Mesendoderm (in vitro differentiated cells): ENCODE measurements around the gene QKI.

Source experiments
- DNase-seq: peaks from one replicate; pipeline ENCODE4 v3.0.0; 2013
- H2AK5ac ChIP-seq: 2 replicates; pipeline ENCODE4 v1.6.1; 2013; ENCODE audit warnings: low read length, inconsistent platforms
- H2BK120ac ChIP-seq: 2 replicates; pipeline ENCODE4 v1.6.1; 2013; ENCODE audit warnings: low read depth, mild to moderate bottlenecking, low read length, moderate library complexity, mixed read lengths
- H2BK15ac ChIP-seq: replicated peaks from 2 replicates; pipeline ENCODE4 v1.6.1; 2013; ENCODE audit warnings: low read depth, mild to moderate bottlenecking, moderate library complexity
- H2BK5ac ChIP-seq: 2 replicates; pipeline ENCODE4 v1.6.1; 2013; ENCODE audit warnings: low read length, inconsistent platforms
- H3K18ac ChIP-seq: 2 replicates; pipeline ENCODE4 v1.6.1; 2013; ENCODE audit warnings: mild to moderate bottlenecking, low read length, mixed read lengths
- H3K23ac ChIP-seq: one replicate; pipeline ENCODE4 v1.6.1; 2013; ENCODE audit warnings: low read length
- H3K27ac ChIP-seq: 2 replicates; pipeline ENCODE4 v1.5.1; 2013; ENCODE audit warnings: low read depth, mild to moderate bottlenecking, inconsistent platforms, low read length, moderate library complexity
- H3K27me3 ChIP-seq: 2 replicates; pipeline ENCODE4 v1.6.1; 2013; ENCODE audit warnings: low read length, control low read depth, mild to moderate bottlenecking, inconsistent platforms; ENCODE audit not compliant: insufficient read depth, poor library complexity
- H3K36me3 ChIP-seq: 2 replicates; pipeline ENCODE4 v1.6.1; 2013; ENCODE audit warnings: low read length, inconsistent platforms; ENCODE audit not compliant: control insufficient read depth, insufficient read depth
- H3K4ac ChIP-seq: one replicate; pipeline ENCODE4 v1.6.1; 2013; ENCODE audit warnings: low read depth, mild to moderate bottlenecking, low read length, moderate library complexity
- H3K4me1 ChIP-seq: 2 replicates; pipeline ENCODE4 v1.6.1; 2013; ENCODE audit warnings: low read depth, low read length, inconsistent platforms; ENCODE audit not compliant: control insufficient read depth
- H3K4me2 ChIP-seq: 2 replicates; pipeline ENCODE4 v1.6.1; 2013; ENCODE audit warnings: low read length
- H3K4me3 ChIP-seq: 2 replicates; pipeline ENCODE4 v1.5.1; 2013; ENCODE audit warnings: mild to moderate bottlenecking, low read length
- H3K56ac ChIP-seq: one replicate; pipeline ENCODE4 v1.6.1; 2013; ENCODE audit warnings: low read length
- H3K79me1 ChIP-seq: 2 replicates; pipeline ENCODE4 v1.6.1; 2013; ENCODE audit warnings: low read length, inconsistent platforms
- H3K79me2 ChIP-seq: 2 replicates; pipeline ENCODE4 v1.6.1; 2013; ENCODE audit warnings: mild to moderate bottlenecking, low read length; ENCODE audit not compliant: control insufficient read depth, insufficient read depth
- H3K9ac ChIP-seq: 2 replicates; pipeline ENCODE4 v1.6.1; 2013; ENCODE audit warnings: low read length, inconsistent platforms
- H4K5ac ChIP-seq: one replicate; pipeline ENCODE4 v1.6.1; 2013; ENCODE audit warnings: low read length
- H4K8ac ChIP-seq: one replicate; pipeline ENCODE4 v1.6.1; 2013; ENCODE audit warnings: low read depth, mild to moderate bottlenecking, control low read depth, low read length, moderate library complexity
- WGBS: extraction: QIAGEN DNeasy Blood & Tissue Kit; methylation state at CpG from one replicate; pipeline ENCODE4 v1.1.7; 2013; ENCODE audit warnings: low lambda C conversion rate, missing lambda C conversion rate; ENCODE audit not compliant: insufficient coverage; ENCODE audit errors: extremely low coverage; 5-methylcytosine and 5-hydroxymethylcytosine counted together

Gene QKI

GRCh38 chr6:163393923-163394322, 20.6 kb upstream of the QKI start:
- Histone ChIP-seq H3K4ac (no peak overlapping the region), H2BK120ac (no peak overlapping the region), H3K79me2 (no peaks in the 10 kb centered on the region), H3K36me3 (no peaks in the 10 kb centered on the region), H4K5ac (no peak overlapping the region), H2AK5ac (no peak overlapping the region), H3K23ac (no peak overlapping the region), H2BK15ac (no peak overlapping the region), H2BK5ac (no peak overlapping the region), H3K4me3 (no peak overlapping the region), H4K8ac (no peak overlapping the region), H3K27me3 (no peaks in the 10 kb centered on the region), H3K4me1 (no peaks in the 10 kb centered on the region), H3K18ac (no peak overlapping the region), H3K56ac (no peak overlapping the region), H3K4me2 (no peak overlapping the region), H3K9ac (no peak overlapping the region), H3K27ac (no peak overlapping the region), H3K79me1 (no peaks in the 10 kb centered on the region)
- WGBS, result no CpG with 5 or more reads among the region's 5 CpGs
- no peak for DNase-seq

- Histone ChIP-seq H3K23ac (no peak overlapping the region), H4K8ac (no peak overlapping the region), H4K5ac (no peak overlapping the region), H3K9ac (no peak overlapping the region), H3K27ac (no peak overlapping the region), H3K18ac (no peak overlapping the region), H2BK15ac (no peak overlapping the region), H3K56ac (no peak overlapping the region), H3K27me3 (no peaks in the 10 kb centered on the region), H3K4ac (no peak overlapping the region), H3K79me1 (no peaks in the 10 kb centered on the region), H3K4me3 (no peak overlapping the region), H3K36me3 (no peaks in the 10 kb centered on the region), H2BK120ac (no peak overlapping the region), H2AK5ac (no peak overlapping the region), H3K4me2 (no peak overlapping the region), H2BK5ac (no peak overlapping the region), H3K4me1 (no peaks in the 10 kb centered on the region), H3K79me2 (no peaks in the 10 kb centered on the region)
- no peak for DNase-seq
- no CpG with 5 or more reads among the region's 4 CpGs for WGBS
Observed at GRCh38 chr6:163394659-163395058, 19.9 kb upstream of the QKI start.

GRCh38 chr6:163395122-163395830, 19.2 kb upstream of the QKI start:
- H3K4me3 ChIP-seq, result no peak overlapping the region
- no peak overlapping the region for H2BK15ac ChIP-seq
- no peak overlapping the region for H3K56ac ChIP-seq
- H4K5ac ChIP-seq, result no peak overlapping the region
- H3K36me3 ChIP-seq, result no peaks in the 10 kb centered on the region
- no peak overlapping the region for H2BK5ac ChIP-seq
- no peaks in the 10 kb centered on the region for H3K79me1 ChIP-seq
- H3K18ac ChIP-seq, result no peak overlapping the region
- no peak overlapping the region for H4K8ac ChIP-seq
- no CpG with 5 or more reads among the region's 5 CpGs for WGBS
- no peak overlapping the region for H3K4ac ChIP-seq
- no peak overlapping the region for H3K4me2 ChIP-seq
- no peak overlapping the region for H3K23ac ChIP-seq
- H2BK120ac ChIP-seq, result no peak overlapping the region
- H3K27me3 ChIP-seq, result no peaks in the 10 kb centered on the region
- H3K4me1 ChIP-seq, result no peaks in the 10 kb centered on the region
- no peak for DNase-seq
- no peaks in the 10 kb centered on the region for H3K79me2 ChIP-seq
- no peak overlapping the region for H3K27ac ChIP-seq
- H3K9ac ChIP-seq, result no peak overlapping the region
- no peak overlapping the region for H2AK5ac ChIP-seq

- Histone ChIP-seq H3K9ac (no peak overlapping the region), H3K23ac (no peak overlapping the region), H3K4ac (no peak overlapping the region), H2BK5ac (no peak overlapping the region), H3K27ac (no peak overlapping the region), H2BK120ac (no peak overlapping the region), H2BK15ac (no peak overlapping the region), H4K5ac (no peak overlapping the region), H3K4me2 (no peak overlapping the region), H3K36me3 (no peaks in the 10 kb centered on the region), H3K27me3 (no peaks in the 10 kb centered on the region), H4K8ac (no peak overlapping the region), H2AK5ac (no peak overlapping the region), H3K4me1 (no peaks in the 10 kb centered on the region), H3K79me2 (no peaks in the 10 kb centered on the region), H3K56ac (no peak overlapping the region), H3K18ac (no peak overlapping the region), H3K79me1 (no peaks in the 10 kb centered on the region), H3K4me3 (no peak overlapping the region)
- no CpG with 5 or more reads among the region's 3 CpGs for WGBS
- DNase-seq, result no peak
Observed at GRCh38 chr6:163395831-163396185, 18.7 kb upstream of the QKI start.

GRCh38 chr6:163397326-163397725, 17.2 kb upstream of the QKI start:
- Histone ChIP-seq H3K56ac (no peak overlapping the region), H2BK5ac (no peak overlapping the region), H3K4me3 (no peak overlapping the region), H3K4me2 (no peak overlapping the region), H2AK5ac (no peak overlapping the region), H4K5ac (no peak overlapping the region), H3K36me3 (no peaks in the 10 kb centered on the region), H3K4me1 (no peaks in the 10 kb centered on the region), H3K18ac (no peak overlapping the region), H3K9ac (no peak overlapping the region), H3K27ac (no peak overlapping the region), H2BK120ac (no peak overlapping the region), H3K79me2 (no peaks in the 10 kb centered on the region), H3K79me1 (no peaks in the 10 kb centered on the region), H4K8ac (no peak overlapping the region), H3K27me3 (no peaks in the 10 kb centered on the region), H3K23ac (no peak overlapping the region), H3K4ac (no peak overlapping the region), H2BK15ac (no peak overlapping the region)
- DNase-seq, result no peak
- no CpG with 5 or more reads among the region's 4 CpGs for WGBS

- no peaks in the 10 kb centered on the region for H3K27me3 ChIP-seq
- no peak overlapping the region for H4K8ac ChIP-seq
- H2BK5ac ChIP-seq, result no peak overlapping the region
- no peak overlapping the region for H2AK5ac ChIP-seq
- H3K36me3 ChIP-seq, result no peaks in the 10 kb centered on the region
- H3K4me1 ChIP-seq, result no peaks in the 10 kb centered on the region
- no peak overlapping the region for H3K4me2 ChIP-seq
- H3K79me1 ChIP-seq, result no peaks in the 10 kb centered on the region
- no peaks in the 10 kb centered on the region for H3K79me2 ChIP-seq
- H3K56ac ChIP-seq, result no peak overlapping the region
- no CpG with 5 or more reads among the region's 2 CpGs for WGBS
- H3K27ac ChIP-seq, result no peak overlapping the region
- no peak overlapping the region for H4K5ac ChIP-seq
- H3K4me3 ChIP-seq, result no peak overlapping the region
- no peak overlapping the region for H2BK120ac ChIP-seq
- no peak overlapping the region for H3K4ac ChIP-seq
- H2BK15ac ChIP-seq, result no peak overlapping the region
- no peak for DNase-seq
- no peak overlapping the region for H3K18ac ChIP-seq
- H3K23ac ChIP-seq, result no peak overlapping the region
- H3K9ac ChIP-seq, result no peak overlapping the region
Observed at GRCh38 chr6:163398115-163398514, 16.4 kb upstream of the QKI start.
